RWPE1 (cell line): ENCODE results near the gene SND1.

ENCODE experiments used
- CTCF ChIA-PET: fragments of 350-600 bp; sonication (Branson Sonifier 250); formaldehyde crosslinking; extraction: SDS; loops from one replicate; lab custom pipeline; 2021; lab: Yijun Ruan, JAX
- POLR2A ChIA-PET: fragments of 400-600 bp; formaldehyde crosslinking; extraction: SDS; loops from one replicate; lab custom pipeline; 2020; ENCODE audit warnings: antibody characterized with exemption; ENCODE audit not compliant: low non-redundant PET; lab: Yijun Ruan, JAX
- DNase-seq: peaks from one replicate; pipeline ENCODE4 v3.0.0; 2012; ENCODE audit warnings: low spot score
- H3K27ac ChIP-seq: fragments of 450-650 bp; 2 replicates; pipeline ENCODE4 v1.5.1; 2017
- CTCF ChIP-seq: fragments of 450-650 bp; conservative IDR thresholded peaks from 2 replicates; pipeline ENCODE4 v1.5.1; 2017; ENCODE audit warnings: low read depth, mild to moderate bottlenecking

The SND1 gene

GRCh38 chr7:128119036-128119435, 467.0 kb downstream of the SND1 start:
- H3K27ac ChIP-seq = no peak overlapping the region
- CTCF ChIA-PET = no interaction called here
- no peak for DNase-seq
- POLR2A ChIA-PET = no interaction called here
- TF ChIP-seq CTCF = no peak

GRCh38 chr7:128120116-128120515, 468.1 kb downstream of the SND1 start:
- no peak overlapping the region for H3K27ac ChIP-seq
- no peak for DNase-seq
- TF ChIP-seq CTCF = no peak
- ChIA-PET CTCF (no interaction called here), POLR2A (no interaction called here)

- POLR2A ChIA-PET = no interaction called here
- CTCF ChIA-PET = no interaction called here
- no peak overlapping the region for H3K27ac ChIP-seq
- no peak for DNase-seq
- TF ChIP-seq CTCF = no peak
Measured at GRCh38 chr7:128120976-128121490, 469.0 kb downstream of the SND1 start.

- ChIA-PET POLR2A (no interaction called here), CTCF (no interaction called here)
- H3K27ac ChIP-seq = no peak overlapping the region
- TF ChIP-seq CTCF = no peak
- no peak for DNase-seq
Measured at GRCh38 chr7:128121711-128122530, 469.9 kb downstream of the SND1 start.

GRCh38 chr7:128122576-128123290, 470.7 kb downstream of the SND1 start:
- no peak overlapping the region for H3K27ac ChIP-seq
- POLR2A ChIA-PET = no interaction called here
- no peak for TF ChIP-seq CTCF
- CTCF ChIA-PET = no interaction called here
- DNase-seq = no peak

GRCh38 chr7:128123291-128124037, 471.5 kb downstream of the SND1 start:
- no peak for TF ChIP-seq CTCF
- ChIA-PET POLR2A (no interaction called here), CTCF (no interaction called here)
- H3K27ac ChIP-seq = no peak overlapping the region
- DNase-seq = no peak
